Astrocyte (in vitro differentiated cells and primary cell): Measurements from ENCODE around the gene GJD3. TPM values are rescaled to one million over a fixed set of nuclear protein-coding genes. Genes with fewer than 3 reads are reported as not detected.

Experiments
- DNase-seq: peaks from one replicate; pipeline ENCODE4 v3.0.0-alpha.2; 2010; ENCODE audit warnings: low read depth
- FAIRE-seq: peaks from 2 replicates; lab custom pipeline; 2011; peaks lifted over from hg19 to GRCh38; lab: Jason Lieb, UNC
- H2AFZ ChIP-seq: 2 replicates; pipeline ENCODE4 v1.6.0; 2012; ENCODE audit warnings: low read depth, low read length, inconsistent platforms
- H3K27ac ChIP-seq: 2 replicates; pipeline ENCODE4 v1.5.1; 2011; ENCODE audit warnings: low read depth, low read length, inconsistent platforms
- H3K27me3 ChIP-seq: 2 replicates; pipeline ENCODE4 v1.6.0; 2011; ENCODE audit warnings: low read length, inconsistent platforms; ENCODE audit not compliant: insufficient read depth
- H3K36me3 ChIP-seq: 2 replicates; pipeline ENCODE4 v1.5.1; 2011; ENCODE audit warnings: low read length, inconsistent platforms; ENCODE audit not compliant: insufficient read depth
- H3K4me1 ChIP-seq: 2 replicates; pipeline ENCODE4 v1.5.1; 2011; ENCODE audit warnings: low read length, inconsistent platforms; ENCODE audit not compliant: insufficient read depth
- H3K4me2 ChIP-seq: 2 replicates; pipeline ENCODE4 v1.6.0; 2012; ENCODE audit warnings: low read length, inconsistent platforms
- H3K4me3 ChIP-seq: 2 replicates; pipeline ENCODE4 v1.5.1; 2011; ENCODE audit warnings: low read depth, mild to moderate bottlenecking, low read length, inconsistent platforms; ENCODE audit not compliant: insufficient read depth
- H3K79me2 ChIP-seq: 2 replicates; pipeline ENCODE4 v1.6.0; 2012; ENCODE audit warnings: mild to moderate bottlenecking, low read length, inconsistent platforms; ENCODE audit not compliant: insufficient read depth
- H3K9ac ChIP-seq: 2 replicates; pipeline ENCODE4 v1.6.0; 2012; ENCODE audit warnings: mild to moderate bottlenecking, low read length, inconsistent platforms
- H3K9me3 ChIP-seq: 2 replicates; pipeline ENCODE4 v1.5.1; 2012; ENCODE audit warnings: low read depth, mild to moderate bottlenecking, low read length, inconsistent platforms; ENCODE audit not compliant: insufficient read depth
- H4K20me1 ChIP-seq: 2 replicates; pipeline ENCODE4 v1.6.0; 2012; ENCODE audit warnings: low read length, inconsistent platforms; ENCODE audit not compliant: insufficient read depth
- H3K27ac Mint-ChIP-seq: one replicate; pipeline ENCODE4 v1.8.0; 2021; ENCODE audit warnings: mild to moderate bottlenecking, mixed read lengths; ENCODE audit not compliant: unreplicated experiment
- H3K27me3 Mint-ChIP-seq: one replicate; pipeline ENCODE4 v1.8.0; 2021; ENCODE audit warnings: low read depth, mixed read lengths; ENCODE audit not compliant: unreplicated experiment
- H3K36me3 Mint-ChIP-seq: one replicate; pipeline ENCODE4 v1.8.0; 2021; ENCODE audit warnings: low read depth, mixed read lengths; ENCODE audit not compliant: unreplicated experiment
- H3K4me1 Mint-ChIP-seq: one replicate; pipeline ENCODE4 v1.8.0; 2021; ENCODE audit warnings: low read depth, mixed read lengths; ENCODE audit not compliant: unreplicated experiment
- H3K4me3 Mint-ChIP-seq: one replicate; pipeline ENCODE4 v1.8.0; 2021; ENCODE audit warnings: mild to moderate bottlenecking, moderate library complexity, mixed read lengths; ENCODE audit not compliant: unreplicated experiment
- H3K9me3 Mint-ChIP-seq: one replicate; pipeline ENCODE4 v1.8.0; 2021; ENCODE audit warnings: mild to moderate bottlenecking, mixed read lengths; ENCODE audit not compliant: unreplicated experiment
- EZH2 ChIP-seq: IDR thresholded peaks from 2 replicates; pipeline ENCODE4 v1.6.1; 2012; ENCODE audit warnings: mild to moderate bottlenecking, low read length, inconsistent platforms; ENCODE audit not compliant: insufficient read depth
- total RNA-seq: library from RNA; stranded (reverse); gene quantifications from 2 replicates; pipeline ENCODE4 v1.2.1, GENCODE V29; 2021
- TF ChIP-seq, protein P1 (sequence below): IDR thresholded peaks from 2 replicates; pipeline ENCODE4 v1.5.1; 2011; ENCODE audit warnings: low read depth, mild to moderate bottlenecking, inconsistent platforms, low read length, moderate library complexity; ENCODE audit not compliant: insufficient read depth

GJD3 gene
- total RNA-seq, 1 donor from 2014 or later, result 0.43 TPM

DNA sequence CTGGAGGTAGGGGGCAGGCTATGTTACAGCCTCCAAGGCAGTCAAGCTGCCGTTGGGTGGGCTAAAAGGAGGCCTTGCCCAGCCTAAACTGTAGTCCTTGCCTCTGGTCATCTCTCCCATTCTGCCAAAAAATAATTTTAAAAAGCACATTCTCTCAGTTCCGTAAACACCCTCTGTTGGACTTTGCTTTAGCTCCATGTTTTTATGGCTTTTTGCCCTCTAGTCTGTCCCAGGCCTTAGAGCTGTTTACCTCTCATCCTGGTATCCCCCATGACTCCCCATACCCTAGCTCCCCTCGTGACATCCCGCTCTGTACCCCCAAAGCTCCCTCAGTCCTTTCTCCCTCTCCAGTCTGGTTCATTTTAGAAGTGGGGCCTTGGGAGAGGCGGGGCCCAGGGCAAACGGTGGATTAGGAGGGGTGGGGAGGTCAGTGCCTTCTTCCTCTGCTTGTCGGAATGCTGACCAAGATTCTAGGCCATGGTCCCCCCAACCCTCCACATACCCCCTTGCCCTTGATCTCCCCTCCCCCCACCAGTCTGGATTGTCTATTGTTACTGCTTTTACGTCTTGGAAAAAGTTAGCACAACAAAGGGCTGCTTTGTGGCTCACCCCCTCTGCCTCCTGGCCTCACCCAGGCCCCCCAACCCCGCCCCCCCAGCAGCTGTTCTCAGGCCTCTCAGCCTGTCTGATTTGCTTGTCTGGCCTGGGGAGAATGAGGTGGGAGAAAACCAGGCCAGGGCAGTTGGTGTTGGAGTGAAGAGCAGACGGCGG is 18.4 kb downstream of the GJD3 start:
- TF ChIP-seq EZH2, result no peak
- TF ChIP-seq, protein P1, sequence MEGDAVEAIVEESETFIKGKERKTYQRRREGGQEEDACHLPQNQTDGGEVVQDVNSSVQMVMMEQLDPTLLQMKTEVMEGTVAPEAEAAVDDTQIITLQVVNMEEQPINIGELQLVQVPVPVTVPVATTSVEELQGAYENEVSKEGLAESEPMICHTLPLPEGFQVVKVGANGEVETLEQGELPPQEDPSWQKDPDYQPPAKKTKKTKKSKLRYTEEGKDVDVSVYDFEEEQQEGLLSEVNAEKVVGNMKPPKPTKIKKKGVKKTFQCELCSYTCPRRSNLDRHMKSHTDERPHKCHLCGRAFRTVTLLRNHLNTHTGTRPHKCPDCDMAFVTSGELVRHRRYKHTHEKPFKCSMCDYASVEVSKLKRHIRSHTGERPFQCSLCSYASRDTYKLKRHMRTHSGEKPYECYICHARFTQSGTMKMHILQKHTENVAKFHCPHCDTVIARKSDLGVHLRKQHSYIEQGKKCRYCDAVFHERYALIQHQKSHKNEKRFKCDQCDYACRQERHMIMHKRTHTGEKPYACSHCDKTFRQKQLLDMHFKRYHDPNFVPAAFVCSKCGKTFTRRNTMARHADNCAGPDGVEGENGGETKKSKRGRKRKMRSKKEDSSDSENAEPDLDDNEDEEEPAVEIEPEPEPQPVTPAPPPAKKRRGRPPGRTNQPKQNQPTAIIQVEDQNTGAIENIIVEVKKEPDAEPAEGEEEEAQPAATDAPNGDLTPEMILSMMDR, result no peak
- peak overlapping the region; percentile 88 for H3K9ac ChIP-seq
- peaks cover 43% of the 10 kb centered on the region for H3K4me1 Mint-ChIP-seq
- no peaks in the 10 kb centered on the region for H3K27me3 Mint-ChIP-seq
- no peaks in the 10 kb centered on the region for H3K9me3 Mint-ChIP-seq
- peak overlapping the region; percentile 63 for H3K4me3 ChIP-seq
- H3K27ac Mint-ChIP-seq, result peak overlapping the region; percentile 94
- peaks cover 82% of the 10 kb centered on the region for H3K4me1 ChIP-seq
- H3K9me3 ChIP-seq, result no peaks in the 10 kb centered on the region
- H3K27ac ChIP-seq, result peak overlapping the region; percentile 65
- DNase-seq (no peak), FAIRE-seq (no peak)
- H3K4me3 Mint-ChIP-seq, result peak overlapping the region; percentile 93
- peak overlapping the region; percentile 95 for H3K4me2 ChIP-seq
- peaks cover 5% of the 10 kb centered on the region for H3K36me3 Mint-ChIP-seq
- peaks cover 82% of the 10 kb centered on the region for H3K79me2 ChIP-seq
- H4K20me1 ChIP-seq, result peaks cover 63% of the 10 kb centered on the region
- H2AFZ ChIP-seq, result no peak overlapping the region
- H3K36me3 ChIP-seq, result peaks cover 7% of the 10 kb centered on the region
- H3K27me3 ChIP-seq, result no peaks in the 10 kb centered on the region

DNA sequence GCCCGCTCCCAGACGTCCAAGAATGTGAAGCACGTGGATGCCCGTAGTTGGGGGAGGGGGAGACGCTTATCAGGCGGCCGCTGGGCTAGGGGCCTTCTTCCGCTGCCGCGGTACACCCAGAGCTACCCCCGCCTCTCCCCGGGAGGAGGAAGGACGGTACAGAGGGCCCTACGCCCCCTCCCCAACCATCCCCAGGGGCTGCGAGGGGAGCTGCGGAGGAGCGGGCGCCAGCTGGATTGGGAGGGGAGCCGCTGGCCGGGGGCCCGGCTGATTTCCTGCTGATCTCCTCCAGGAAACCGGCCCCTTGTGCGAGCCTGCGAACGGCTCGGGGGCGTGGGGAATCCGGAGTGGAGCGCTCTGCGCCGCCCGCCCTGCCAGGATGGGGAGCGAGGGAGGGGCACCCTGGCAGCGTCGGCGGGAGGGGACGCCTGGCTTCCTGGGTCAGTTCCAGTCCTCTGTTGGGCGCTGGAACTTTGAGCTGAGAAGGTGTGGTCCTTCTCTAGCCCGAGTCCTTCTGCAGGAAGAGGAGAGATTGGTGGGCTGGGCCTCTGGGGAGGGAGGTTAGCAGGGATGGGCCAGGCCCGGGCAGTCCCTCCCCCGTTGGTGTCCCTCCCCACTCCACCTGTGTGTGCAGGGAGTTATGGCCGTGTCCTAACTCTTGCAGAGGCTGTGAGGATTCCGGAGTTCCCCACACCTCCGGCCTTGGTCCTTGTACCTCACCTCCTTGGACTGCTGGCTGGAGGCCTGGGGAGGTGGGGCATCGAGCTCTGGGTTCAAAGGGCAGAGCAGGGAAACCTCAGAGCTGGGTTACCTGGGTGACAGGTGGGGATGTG is 19.2 kb downstream of the GJD3 start:
- peaks cover 7% of the 10 kb centered on the region for H3K36me3 Mint-ChIP-seq
- Histone ChIP-seq H4K20me1 (peaks cover 63% of the 10 kb centered on the region), H3K27me3 (no peaks in the 10 kb centered on the region), H3K4me3 (peak overlapping the region; percentile 63), H3K27ac (peak overlapping the region; percentile 65), H3K9ac (peak overlapping the region; percentile 88), H3K4me1 (peaks cover 84% of the 10 kb centered on the region), H3K4me2 (peak overlapping the region; percentile 95), H3K79me2 (peaks cover 82% of the 10 kb centered on the region), H3K36me3 (peaks cover 7% of the 10 kb centered on the region), H3K9me3 (no peaks in the 10 kb centered on the region), H2AFZ (peak overlapping the region; percentile 8)
- DNase-seq (peak; percentile 63), FAIRE-seq (no peak)
- TF ChIP-seq EZH2, result no peak
- H3K4me1 Mint-ChIP-seq, result peaks cover 41% of the 10 kb centered on the region
- no peaks in the 10 kb centered on the region for H3K9me3 Mint-ChIP-seq
- H3K27ac Mint-ChIP-seq, result peak overlapping the region; percentile 94
- H3K27me3 Mint-ChIP-seq, result no peaks in the 10 kb centered on the region
- peak overlapping the region; percentile 93 for H3K4me3 Mint-ChIP-seq

DNA sequence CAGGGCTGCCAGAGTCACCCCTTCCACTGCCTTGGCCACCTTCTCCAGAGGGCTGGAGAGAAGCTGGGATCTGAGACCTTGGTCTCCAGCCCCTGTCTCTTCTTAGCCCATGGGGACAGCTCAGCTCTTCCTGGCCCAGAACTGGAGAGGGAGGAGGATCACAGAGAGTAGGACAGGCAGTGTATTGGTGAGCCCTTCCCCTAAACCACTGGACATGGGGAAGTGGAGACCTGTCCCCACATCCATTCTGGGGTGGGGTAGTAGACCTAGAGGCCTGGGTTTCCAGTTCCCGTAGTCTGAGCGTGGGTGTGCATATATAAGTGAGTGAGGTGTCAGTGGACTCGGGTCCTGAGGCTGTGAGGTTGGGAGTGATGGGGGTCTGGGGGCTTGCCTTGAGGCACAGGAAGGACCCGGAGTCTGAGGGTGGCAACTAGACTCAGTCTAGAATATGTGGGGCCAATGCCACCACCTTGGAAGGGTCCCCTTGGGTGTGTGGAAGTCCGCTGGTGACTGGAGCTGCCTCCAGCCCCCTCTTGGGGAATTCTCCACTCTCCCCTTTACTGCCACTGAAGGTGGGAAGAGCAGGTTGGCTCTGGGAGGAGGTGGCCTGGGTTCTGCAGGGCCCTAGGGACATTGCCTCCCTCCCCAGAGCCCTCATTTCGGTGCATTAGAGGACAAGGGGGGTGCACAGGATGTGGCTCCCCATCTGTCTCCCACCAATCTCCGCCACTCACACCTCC is 19.9 kb downstream of the GJD3 start:
- H3K27ac ChIP-seq, result peak overlapping the region; percentile 65
- Mint-ChIP-seq H3K4me1 (peaks cover 35% of the 10 kb centered on the region), H3K4me3 (peak overlapping the region; percentile 93), H3K9me3 (no peaks in the 10 kb centered on the region), H3K27me3 (no peaks in the 10 kb centered on the region), H3K27ac (peak overlapping the region; percentile 48), H3K36me3 (peaks cover 4% of the 10 kb centered on the region)
- peaks cover 77% of the 10 kb centered on the region for H3K79me2 ChIP-seq
- H4K20me1 ChIP-seq, result peaks cover 62% of the 10 kb centered on the region
- no peaks in the 10 kb centered on the region for H3K27me3 ChIP-seq
- H3K9me3 ChIP-seq, result no peaks in the 10 kb centered on the region
- FAIRE-seq (no peak), DNase-seq (no peak)
- H3K9ac ChIP-seq, result peak overlapping the region; percentile 88
- peak overlapping the region; percentile 95 for H3K4me2 ChIP-seq
- H3K36me3 ChIP-seq, result peaks cover 5% of the 10 kb centered on the region
- H3K4me3 ChIP-seq, result peak overlapping the region; percentile 63
- H3K4me1 ChIP-seq, result peaks cover 76% of the 10 kb centered on the region
- TF ChIP-seq, protein P1, result no peak
- no peak for TF ChIP-seq EZH2
- peak overlapping the region; percentile 8 for H2AFZ ChIP-seq
